NCI-H2107 treated with DMSO at 0.1 percent for 48 hours (cell line): ENCODE results near the gene ST6GALNAC4.
"Not testable (repeated sequence)": the region's sequence is repeated elsewhere in the genome, so short reads cannot be mapped to it uniquely, and the experiment has no call there.

Experiments
- DNase-seq: peaks from one replicate; lab custom pipeline; 2025; ENCODE audit not compliant: unreplicated experiment; lab: John Stamatoyannopoulos, UW

The ST6GALNAC4 gene

GRCh38 chr9:127895811-127896210, 21.0 kb downstream of the ST6GALNAC4 start:
- no peak for DNase-seq

- no peak for DNase-seq
These were observed 23.4 kb downstream of the ST6GALNAC4 start for GRCh38 chr9:127893392-127893791.

GRCh38 chr9:127892831-127893230, 24.0 kb downstream of the ST6GALNAC4 start:
- DNase-seq, result no peak

- DNase-seq, result no peak
These were observed 26.8 kb downstream of the ST6GALNAC4 start for GRCh38 chr9:127890053-127890452.

- no peak for DNase-seq
These were observed 29.0 kb downstream of the ST6GALNAC4 start for GRCh38 chr9:127887792-127888191.

- no peak for DNase-seq
These were observed 30.4 kb downstream of the ST6GALNAC4 start for GRCh38 chr9:127886401-127886972.

- no peak for DNase-seq
These were observed 31.1 kb downstream of the ST6GALNAC4 start for GRCh38 chr9:127885508-127886281.

- no peak for DNase-seq
These were observed 31.8 kb downstream of the ST6GALNAC4 start for GRCh38 chr9:127884976-127885490.

GRCh38 chr9:127884427-127884911, 32.4 kb downstream of the ST6GALNAC4 start:
- DNase-seq, result peak; percentile 75

GRCh38 chr9:127883959-127884358, 32.9 kb downstream of the ST6GALNAC4 start:
- DNase-seq, result no peak

GRCh38 chr9:127881715-127882114, 35.1 kb downstream of the ST6GALNAC4 start:
- DNase-seq, result not testable (repeated sequence)

- no peak for DNase-seq
These were observed 36.7 kb downstream of the ST6GALNAC4 start for GRCh38 chr9:127880143-127880542.

GRCh38 chr9:127878652-127879390, 38.0 kb downstream of the ST6GALNAC4 start:
- no peak for DNase-seq

GRCh38 chr9:127878001-127878651, 38.7 kb downstream of the ST6GALNAC4 start:
- no peak for DNase-seq

GRCh38 chr9:127877566-127877998, 39.3 kb downstream of the ST6GALNAC4 start, which contains the start of gene AK1:
Gene AK1, minus strand, starts transcription at chr9:127877675. Its CDS starts 3,058 bp downstream, at chr9:127874617.
- DNase-seq, result peak; percentile 18

GRCh38 chr9:127876764-127877562, 39.9 kb downstream of the ST6GALNAC4 start:
- no peak for DNase-seq

- DNase-seq, result no peak
These were observed 40.6 kb downstream of the ST6GALNAC4 start for GRCh38 chr9:127876026-127876763.

- DNase-seq, result no peak
These were observed 41.4 kb downstream of the ST6GALNAC4 start for GRCh38 chr9:127875306-127875966.
